Stimulated activated CD4-positive, alpha-beta T cell treated with anti-CD3 and anti-CD28 coated beads, Interleukin-15, amount 100 ng/mL, for 48 hours (primary cell): ENCODE data around the gene CUX1.

Source experiments
- DNase-seq, 2 donors: peaks; one replicate each; pipeline ENCODE4 v3.0.0-alpha.2; 2020; ENCODE audit warnings: low read depth in 2 of 2

Gene CUX1

DNA sequence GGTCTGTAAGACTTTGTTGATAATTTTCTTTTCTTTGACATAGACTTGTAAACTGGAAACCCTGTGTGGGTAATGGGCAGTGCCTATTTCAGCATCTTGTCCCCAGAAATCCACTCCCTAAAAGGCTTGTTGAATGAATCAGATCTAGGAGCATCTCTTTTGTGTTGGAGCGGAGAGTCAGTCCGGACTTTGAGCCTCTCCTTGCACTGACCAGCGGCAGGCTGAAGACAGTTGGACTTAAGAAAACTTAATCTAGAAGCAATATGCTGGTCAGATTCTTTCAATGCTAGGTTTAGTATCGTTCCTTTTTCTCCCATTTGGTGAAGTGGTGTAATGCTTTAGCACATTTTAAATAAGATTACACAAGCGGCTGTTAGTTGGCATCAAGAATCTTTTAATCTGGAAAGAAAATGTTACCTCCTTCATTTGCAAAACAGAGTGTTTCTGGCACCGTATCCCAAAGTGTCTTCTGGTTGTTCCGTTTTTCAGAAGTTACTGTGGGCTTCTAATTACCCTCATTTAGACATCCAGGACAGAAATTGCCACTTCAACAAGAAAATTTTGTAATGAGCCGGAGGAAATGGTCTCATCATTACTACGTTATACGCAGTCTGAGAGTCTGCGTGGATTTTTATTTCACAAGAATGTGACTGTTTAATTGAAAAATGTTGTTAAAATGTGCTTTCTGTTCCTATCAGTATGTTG is 74.7 kb downstream of the CUX1 start:
- no peak for DNase-seq

DNA sequence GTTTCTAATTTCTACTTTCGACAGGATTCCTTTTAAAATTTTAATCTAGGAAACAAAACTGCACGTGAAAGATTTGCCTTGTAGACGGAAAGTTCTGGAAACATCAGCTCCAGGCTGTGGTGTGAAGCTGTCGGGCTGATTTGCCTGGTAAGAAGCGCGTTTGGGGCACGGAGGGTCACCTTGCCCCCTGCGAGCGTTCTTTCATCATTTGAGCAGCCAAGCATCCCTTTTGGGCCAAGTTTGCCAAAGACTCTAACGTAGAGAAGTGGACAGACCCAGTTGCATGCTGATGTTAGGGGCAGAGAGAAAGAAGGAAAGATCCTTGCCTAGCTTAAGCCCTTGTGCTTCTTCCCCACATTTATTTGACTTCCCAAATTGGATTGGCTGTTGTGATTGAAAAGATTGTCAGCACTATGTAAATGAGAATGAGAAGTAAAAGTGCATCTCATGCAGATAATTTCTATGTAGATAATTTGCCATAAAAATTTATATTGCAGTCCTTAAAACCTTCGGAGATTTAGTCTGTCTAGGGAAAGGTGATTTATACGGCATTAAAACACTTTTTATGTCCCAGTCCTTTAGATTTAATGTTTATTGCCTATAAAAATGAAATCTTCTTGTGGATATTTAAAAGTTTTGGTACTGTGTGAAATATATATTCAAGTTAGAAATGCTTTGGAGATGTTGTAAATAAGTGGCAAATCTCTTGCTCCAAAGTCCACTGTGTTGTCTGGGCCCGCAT is 76.1 kb downstream of the CUX1 start:
- no peak for DNase-seq

DNA sequence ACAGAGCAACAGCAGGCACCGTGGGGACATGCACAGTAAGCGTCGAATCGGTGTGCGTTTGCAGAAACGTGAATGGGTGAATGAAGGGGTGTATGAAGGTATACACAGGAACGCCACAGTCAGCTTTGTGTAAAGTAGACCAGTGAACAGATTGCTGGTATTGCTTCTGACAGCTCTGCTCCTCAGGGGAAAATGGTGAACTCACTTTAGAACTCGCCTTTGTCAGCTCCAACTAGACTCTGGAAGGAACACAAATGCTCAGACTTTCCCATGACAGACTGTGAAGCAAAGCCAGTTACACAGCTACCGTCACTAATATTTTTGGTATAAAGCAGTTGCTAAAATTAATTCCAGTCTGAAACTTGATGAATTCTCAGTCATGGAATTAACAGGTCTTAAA is 78.9 kb downstream of the CUX1 start:
- no peak for DNase-seq

DNA sequence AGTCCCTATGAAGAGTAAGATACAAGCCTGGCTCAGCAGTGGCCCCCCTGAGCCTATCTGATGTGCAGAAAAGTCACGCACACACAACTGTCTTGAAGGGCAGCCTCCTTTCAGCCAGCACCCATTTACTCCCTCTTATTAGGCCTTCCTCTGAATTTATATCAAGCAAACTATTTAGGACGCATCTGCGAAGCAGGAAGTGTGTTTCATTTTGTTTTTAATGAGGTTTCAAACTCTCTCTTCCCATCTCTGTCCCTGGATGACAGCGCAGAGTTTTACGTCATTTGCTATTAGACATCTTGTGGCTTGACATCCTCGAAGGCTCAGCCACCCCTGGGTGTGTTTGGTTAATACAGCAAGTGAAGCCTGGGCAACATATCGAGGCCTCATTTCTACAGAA is 79.5 kb downstream of the CUX1 start:
- DNase-seq, result no peak

DNA sequence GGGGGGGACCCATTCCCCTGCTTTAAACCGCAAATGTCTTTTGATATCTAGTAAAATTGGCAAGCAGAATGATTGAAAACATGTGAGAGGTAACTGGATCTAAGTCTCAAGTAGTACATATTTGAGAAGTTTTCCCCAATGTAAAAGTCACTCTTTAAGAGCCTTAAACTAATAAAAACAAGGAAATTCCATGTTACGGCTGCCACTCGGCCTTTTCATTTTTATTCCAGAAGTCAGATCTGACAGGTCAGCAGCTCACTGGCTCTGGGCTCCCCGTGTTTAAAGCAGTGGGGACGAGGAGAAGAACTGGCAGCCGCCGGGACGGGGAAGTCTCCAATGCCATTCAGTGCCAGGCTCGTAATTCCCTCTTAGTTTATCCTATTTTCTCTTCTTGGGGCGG is 80.7 kb downstream of the CUX1 start:
- DNase-seq, result no peak

DNA sequence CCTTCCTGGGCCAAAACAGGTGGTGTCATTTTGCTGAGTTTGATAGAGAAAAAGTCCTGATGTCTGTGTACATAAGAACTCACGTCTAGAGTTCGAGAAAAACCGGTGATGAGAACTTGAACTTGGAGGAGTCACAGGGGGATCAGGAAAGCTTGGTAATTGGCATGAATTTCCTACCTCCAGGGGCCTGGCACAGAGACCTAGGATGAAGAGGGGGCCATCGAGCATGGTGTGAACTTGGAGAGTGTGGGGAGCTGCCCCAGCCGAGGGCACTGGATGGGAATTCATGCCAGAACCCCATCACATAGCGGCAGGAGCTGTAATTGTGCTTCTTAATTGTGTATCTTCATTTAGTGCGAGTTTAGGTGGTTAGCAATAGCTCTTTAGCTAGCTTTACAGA is 82.2 kb downstream of the CUX1 start:
- no peak for DNase-seq

DNA sequence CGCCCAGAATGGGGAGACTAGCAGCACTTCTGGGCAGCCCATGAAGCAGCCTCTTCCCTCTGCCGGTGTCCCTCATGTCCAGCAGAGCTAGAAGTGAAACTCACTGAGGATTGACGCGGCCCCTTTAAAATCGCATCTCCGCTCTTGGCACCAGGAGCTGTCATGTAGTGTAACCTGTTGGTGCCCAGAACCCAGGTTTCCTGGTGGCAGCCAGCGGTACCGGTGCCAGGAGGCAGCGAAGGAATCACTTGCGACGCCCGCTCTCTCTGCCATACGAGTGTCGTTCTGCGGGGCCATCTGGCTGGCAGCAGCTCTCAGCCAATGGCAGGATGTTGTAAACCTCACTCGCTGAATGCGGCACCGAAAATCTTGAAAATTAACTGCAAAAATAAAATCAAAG is 82.7 kb downstream of the CUX1 start:
- DNase-seq, result no peak

DNA sequence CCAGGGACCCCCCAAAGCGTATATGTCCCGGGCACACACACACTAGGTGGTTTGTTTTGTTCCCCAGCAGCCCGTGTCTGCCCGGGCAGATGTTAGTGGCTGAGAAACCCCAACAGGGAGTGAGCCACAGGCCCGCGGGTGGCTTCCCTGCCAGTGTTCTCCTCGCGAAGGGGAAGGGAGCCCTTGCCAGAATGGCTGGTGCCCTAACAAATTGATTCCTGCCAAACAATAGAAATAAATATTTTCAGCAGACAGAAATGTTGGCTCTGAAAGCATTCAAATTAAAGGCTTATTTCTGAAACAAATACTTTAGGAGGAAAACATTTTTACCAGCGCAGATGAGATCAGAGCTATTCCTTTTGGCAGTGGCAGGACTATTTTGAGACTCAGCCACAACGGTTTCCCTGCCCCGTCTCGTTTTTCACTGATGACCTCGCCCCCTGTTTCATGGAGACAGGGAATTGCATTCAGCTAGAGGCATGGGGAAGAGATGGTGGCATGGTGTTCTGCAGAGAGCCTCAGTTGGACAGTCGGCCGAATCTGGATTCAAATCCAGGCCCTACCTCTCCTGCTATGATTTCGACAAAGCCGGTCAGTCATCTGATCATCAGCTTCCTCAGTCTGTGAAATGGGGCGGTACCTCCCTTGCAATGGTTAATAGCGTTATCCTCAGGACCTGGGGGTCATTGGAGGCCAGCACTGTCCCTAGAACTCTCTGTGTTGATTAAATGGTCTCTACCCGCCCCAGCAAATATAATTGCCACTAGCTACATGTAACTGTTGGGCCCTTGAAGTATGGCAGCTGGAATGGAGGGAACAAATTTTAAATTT is 84.5 kb downstream of the CUX1 start:
- DNase-seq, result no peak

DNA sequence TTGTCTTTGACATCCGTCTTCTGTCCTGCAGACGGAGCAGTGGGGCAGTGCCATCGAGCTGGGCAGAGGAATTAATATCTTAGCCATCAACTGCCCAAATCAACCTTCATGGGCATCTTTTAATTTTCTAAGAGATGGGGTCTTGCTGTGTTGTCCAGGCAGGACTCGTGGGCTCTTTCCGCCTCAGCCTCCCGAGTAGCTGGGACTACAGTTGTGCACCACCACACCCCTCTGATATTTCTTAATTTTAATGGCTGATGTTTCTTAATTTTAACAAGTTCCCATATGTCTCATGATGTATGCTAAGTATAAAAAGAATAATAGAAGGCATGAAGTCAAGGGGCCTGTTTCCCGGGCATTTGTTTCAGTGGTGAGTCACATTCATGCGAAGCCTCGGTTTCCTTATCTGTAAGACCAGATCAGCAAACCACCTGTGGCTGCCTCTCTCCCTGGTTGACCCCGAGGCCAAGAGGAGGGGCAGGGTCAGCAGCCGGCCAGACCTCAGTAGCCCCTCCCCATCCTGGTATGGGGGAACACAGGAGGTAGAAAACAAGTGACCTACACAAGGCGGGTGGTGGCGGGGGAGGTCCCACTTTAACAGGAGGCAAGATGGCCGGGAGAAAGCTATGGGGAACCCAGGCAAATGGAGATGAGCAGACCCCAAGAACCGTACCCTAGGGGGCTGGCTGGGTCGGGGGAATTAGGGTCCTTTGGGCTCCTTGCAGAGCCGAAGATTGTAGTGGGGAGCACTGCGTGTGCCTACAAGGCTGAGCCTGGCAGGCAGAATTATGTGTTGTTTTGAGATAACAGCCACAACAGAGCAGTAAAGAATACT is 85.5 kb downstream of the CUX1 start:
- DNase-seq, result no peak

DNA sequence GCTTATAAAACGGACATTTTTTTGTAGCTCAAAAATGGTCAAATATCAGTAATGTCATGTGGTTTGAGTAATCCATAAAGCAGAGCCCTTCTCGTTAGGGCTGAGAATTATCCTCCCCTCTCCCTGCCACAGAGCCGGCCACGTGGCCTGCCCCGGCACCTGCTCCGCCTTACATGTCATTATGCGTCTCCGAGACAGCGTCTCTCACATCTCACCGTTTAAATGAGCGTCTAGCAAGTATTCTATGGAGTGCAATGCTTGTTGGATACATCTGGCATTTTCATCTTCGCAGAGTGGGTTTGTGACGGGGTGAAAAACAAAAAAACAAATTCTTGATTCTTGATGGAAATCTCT is 86.1 kb downstream of the CUX1 start:
- no peak for DNase-seq

DNA sequence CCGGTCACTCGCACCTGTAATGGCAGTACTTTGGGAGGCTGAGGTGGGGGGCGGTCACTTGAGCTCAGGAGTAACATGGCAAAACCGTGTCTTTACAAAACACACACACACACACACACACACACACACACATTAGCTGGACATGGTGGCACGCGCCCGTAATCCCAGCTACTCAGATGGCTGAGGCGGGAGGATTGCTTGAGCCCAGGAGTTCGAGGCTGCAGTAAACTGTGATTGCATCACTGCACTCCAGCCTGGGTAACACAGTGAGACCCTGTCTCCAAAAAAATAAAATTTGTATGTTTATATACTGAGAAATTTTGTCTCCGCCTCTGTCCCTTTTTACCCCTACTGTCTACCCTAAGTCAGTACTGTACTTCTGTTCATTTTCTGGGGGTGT is 86.6 kb downstream of the CUX1 start:
- DNase-seq, result no peak

DNA sequence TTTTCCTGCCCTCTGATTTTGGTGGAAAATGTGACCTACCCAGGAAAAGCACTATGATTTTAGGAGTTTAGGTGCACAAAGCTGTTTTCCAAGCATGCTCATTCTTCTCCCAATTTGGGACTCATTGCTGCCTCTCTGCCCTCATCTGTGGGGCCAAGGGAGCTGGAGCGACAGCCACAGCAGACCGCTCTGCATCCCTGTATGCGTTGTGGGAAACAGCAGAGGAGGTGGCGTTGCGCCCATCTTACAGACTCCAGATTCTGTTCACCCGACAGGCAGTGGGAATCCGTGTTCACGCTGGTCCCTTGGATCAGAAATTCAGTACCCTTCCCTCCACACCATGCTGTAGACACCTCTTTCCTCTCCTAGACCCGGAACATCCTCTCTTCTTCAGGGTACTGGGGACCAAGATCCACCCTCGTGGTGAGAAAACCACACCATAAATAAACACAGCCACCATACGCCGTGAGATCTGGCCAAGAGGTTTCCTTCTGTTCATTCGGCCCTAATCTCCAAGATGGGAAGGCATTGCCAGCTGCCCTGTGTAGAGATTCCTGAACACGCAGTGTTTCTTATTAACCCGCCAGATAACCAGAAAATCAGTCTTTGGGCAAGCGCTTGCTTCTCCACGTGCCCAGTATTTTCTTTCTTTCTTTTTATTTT is 87.9 kb downstream of the CUX1 start:
- DNase-seq, result no peak

DNA sequence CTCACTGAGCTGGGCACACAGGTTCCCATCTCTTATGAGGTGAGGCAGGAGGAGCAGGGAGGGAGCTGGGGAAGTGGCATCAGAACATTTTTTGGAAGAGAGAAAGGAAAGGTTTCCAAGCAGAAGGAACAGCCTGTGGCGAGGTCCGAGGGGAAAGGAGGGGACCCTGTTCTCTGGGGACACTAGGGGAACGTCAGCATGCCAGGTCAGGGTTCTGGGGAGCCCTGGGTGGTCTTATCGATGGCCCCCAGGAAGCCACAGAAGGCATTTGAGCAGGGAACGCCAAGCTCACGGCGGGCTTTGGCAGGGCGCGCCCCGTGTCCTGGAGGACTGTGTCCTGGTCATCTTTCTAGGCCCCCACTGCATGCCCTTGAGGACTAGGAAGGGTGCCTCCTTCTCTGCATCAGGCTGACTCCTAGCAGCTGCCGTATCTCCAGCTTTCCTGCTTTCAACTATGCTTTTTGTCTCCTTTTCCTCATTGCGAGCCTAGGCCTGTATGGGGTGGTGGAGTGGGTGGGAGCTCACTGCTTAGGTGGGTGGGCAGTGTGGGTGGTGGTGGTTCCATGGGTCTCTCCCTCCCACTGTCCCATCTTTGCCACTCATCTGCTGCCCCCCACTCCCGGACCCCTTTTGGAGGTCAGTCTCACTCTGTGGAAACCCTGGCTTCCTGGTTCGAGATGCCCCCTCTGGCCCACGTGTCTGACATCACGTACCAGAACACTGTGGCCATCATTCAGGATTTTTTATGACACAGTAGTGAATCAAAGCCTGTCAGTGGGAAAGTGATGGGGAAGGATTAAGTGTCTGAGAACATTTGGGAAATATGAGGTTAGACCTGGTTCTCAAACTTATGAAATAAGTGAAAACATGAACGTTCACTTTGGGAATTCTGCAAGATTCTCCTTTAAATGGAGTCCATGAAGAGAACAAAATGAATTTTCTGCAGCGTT is 89.1 kb downstream of the CUX1 start:
- no peak for DNase-seq

DNA sequence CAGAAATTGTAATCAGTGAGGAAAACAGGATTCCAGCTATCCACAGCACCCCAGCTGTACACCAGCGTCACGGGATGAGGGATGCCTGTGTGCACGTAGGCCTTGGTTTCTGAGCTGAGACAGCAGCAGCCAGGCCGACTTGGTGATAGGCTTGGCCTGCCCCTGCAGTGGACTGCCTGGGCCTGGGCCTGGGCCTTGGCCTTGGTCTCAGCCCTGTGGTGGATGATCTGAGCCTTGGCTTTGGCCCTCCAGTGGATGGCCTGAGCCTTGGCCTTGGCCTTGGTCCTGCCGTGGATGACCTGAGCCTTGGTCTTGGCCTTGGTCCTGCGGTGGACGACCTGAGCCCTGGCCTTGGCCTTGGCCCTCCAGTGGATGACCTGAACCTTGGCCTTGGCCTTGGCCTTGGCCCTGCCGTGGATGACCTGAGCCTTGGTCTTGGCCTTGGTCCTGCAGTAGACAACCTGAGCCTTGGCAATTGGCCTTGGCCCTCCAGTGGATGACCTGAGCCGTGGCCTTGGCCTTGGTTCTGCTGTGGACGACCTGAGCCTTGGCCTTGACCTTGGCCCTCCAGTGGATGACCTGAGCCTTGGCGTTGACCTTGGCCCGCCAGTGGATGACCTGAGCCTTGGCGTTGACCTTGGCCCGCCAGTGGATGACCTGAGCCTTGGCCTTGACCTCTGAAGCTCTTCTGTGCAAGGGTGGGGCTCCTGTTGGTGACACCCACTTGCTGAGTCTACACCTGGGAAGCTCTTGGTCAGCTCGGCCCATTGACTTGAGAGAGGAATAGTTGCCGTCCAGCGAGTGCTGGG is 93.8 kb downstream of the CUX1 start:
- DNase-seq, result no peak

DNA sequence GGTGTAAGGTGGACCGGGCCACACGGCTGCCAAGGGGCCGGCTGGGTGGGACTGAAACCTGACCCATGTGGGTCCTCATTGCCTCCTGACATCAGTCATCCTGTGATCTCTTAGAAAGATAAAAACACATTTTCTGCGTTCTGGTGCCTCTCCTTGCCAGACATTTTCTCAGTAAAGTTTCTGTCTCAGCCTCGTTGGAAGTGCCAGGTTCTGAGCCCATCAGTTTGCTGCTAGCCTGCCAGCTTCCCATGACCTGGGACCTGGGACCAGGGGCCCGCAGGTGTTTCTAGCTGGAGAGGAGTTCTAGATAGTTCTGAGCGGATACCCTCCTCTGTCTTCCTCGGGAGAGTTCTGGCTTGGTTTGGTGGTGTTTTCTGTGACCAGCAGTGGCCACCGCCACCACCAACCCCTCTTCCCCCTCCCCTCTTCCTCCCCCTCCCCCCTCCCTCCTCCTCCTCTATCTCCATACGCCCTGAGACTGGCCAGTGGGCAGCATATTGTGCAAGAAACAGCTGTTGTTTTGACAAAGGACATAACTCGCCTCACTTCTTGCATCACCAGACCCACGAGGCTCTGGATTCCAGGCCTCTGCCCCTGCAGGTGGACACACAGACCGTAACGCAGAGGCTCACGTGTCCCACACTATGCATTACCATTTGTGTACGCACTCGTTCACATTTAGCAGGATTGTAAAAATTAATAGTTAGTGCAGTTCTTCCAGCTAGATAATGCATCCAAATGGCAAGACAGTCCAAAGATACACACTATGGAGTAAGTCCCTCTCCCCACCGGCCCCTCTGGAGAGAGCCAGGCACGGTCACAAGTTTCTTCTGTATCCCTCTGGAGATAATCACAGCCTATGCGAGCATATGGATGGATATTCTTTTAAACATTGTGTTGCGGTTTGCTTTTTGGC is 94.6 kb downstream of the CUX1 start:
- DNase-seq, result no peak

DNA sequence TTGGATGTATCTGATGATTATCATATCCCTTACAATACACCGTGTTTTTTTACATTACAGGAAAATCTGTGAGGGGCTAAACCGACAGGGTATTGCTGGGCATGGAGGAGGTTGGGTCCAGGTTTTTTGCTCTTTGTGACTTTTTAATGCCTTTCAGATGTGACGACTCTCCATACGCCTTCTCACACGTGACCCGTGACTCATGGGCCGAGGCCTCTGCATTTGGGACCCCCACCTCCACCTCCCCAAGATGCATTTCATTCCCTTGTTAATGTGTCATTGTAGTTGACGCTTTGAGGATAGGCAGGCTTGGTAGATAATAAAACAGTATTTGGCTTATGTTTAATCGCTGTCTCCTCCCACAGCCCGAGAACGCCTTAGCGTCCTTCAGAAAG is 95.3 kb downstream of the CUX1 start:
- DNase-seq, result no peak

DNA sequence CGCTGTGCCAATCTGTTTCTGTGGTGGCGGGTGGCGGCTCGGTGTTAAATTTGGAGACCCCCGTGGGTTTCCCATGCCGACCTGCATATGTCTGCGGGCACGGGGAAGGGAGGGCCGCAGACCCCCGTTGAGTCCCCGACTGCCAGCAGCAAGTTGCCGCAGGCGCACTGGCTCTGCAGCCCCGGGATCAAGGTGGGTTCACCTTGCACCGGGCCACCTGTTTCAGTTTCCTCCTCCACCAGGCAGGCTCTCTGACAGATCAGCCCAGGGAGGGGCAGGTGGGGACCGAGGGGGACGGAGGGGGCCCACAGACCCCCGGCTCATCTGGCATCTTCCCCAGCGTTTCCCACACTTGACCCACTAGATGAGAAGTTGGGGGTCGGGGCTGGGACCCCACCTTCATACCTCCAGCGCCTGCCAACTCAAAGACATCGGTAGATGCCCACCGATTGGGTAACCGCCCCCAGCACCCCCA is 95.9 kb downstream of the CUX1 start:
- no peak for DNase-seq

DNA sequence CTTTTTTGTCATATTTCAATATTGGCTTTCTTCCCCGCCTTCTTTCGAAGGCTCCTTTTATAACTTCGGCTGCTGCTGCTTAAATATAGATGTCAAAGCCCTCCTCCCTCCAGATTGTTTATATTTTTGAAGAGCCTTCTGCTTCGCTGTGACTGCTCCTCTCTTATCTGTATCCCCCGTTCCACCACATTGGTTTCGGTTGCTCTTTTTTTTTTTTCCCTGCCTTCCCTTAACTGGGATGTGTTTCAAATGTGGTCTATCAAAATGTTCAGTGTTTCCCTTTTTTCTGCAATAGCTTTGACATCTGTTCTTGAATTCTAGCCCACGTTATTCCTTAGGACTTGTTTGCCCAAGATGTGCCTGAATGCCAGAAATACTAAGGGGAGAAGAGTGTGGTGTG is 96.4 kb downstream of the CUX1 start:
- DNase-seq, result no peak
